ENCODE measurements around the gene HOXD9.

DNA sequence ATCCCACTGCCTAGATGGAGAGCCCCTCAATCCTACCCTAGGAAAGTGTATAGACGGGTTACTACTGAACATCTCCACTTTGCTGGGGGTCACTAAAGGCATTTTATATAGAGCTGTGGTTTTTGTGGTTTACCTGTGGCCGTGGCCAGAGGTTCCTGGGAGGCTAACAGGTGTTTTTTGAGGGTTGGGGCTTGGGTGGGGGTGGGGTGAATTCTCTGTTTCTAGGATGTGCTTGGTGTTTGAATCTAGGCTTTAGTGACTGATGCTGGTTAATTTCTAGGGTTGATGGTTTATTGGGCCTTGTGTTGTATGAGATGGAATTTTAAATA is 14.7 kb downstream of the HOXD9 start:
- TF ChIP-seq, protein P1, sequence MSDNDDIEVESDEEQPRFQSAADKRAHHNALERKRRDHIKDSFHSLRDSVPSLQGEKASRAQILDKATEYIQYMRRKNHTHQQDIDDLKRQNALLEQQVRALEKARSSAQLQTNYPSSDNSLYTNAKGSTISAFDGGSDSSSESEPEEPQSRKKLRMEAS (IDR thresholded peaks at IDR 0.05): no peak
- TF ChIP-seq TAF1 (IDR thresholded peaks at IDR 0.05; ENCODE audit: low read depth) (no peak), FOXM1 (IDR thresholded peaks at IDR 0.05; ENCODE audit: borderline replicate concordance, low read depth) (no peak), YY1 (IDR thresholded peaks at IDR 0.05; ENCODE audit: low read depth) (no peak), NFIC (IDR thresholded peaks at IDR 0.05) (no peak)

All from Ishikawa (cell line).